Tibial artery (tissue), 4 donors: ENCODE results near the gene SIK2.

Source experiments
- DNase-seq, 2 donors: peaks; one replicate each; pipeline ENCODE4 v3.0.0-alpha.2; 2019
- H3K27ac ChIP-seq, 2 donors: fragments of 200-600 bp; sonication (generic) in 1 of 2; 1 replicate in 1 of 2; 2 replicates in 1 of 2; pipeline ENCODE4 v1.5.1; 2018 to 2019; ENCODE audit warnings: mild to moderate bottlenecking in 1 of 2
- H3K27me3 ChIP-seq, 2 donors: fragments of 200-600 bp; sonication (generic) in 1 of 2; one replicate each; pipeline versions ENCODE4 v1.5.1 to v1.6.0; 2016 to 2019
- H3K36me3 ChIP-seq, 3 donors: fragments of 200-600 bp; sonication (generic) in 2 of 3; one replicate each; pipeline ENCODE4 v1.5.1; 2016 to 2019; ENCODE audit warnings: mild to moderate bottlenecking in 2 of 3
- H3K4me1 ChIP-seq, 4 donors: fragments of 200-600 bp; sonication (generic) in 2 of 4; 1 replicate in 3 of 4; 2 replicates in 1 of 4; pipeline ENCODE4 v1.5.1; 2016 to 2019
- H3K4me3 ChIP-seq, 2 donors: fragments of 200-600 bp; sonication (generic) in 1 of 2; 1 replicate in 1 of 2; 2 replicates in 1 of 2; pipeline ENCODE4 v1.5.1; 2018 to 2019; ENCODE audit warnings: mild to moderate bottlenecking in 2 of 2
- H3K9me3 ChIP-seq, 3 donors: fragments of 200-600 bp; sonication (generic) in 1 of 3; one replicate each; pipeline ENCODE4 v1.5.1; 2016 to 2019
- CTCF ChIP-seq, 2 experiments: fragments of 200-600 bp in 1 of 2; fragments of 450-650 bp in 1 of 2; IDR thresholded peaks; one replicate each; pipeline ENCODE4 v1.5.1; 2017 to 2019; ENCODE audit warnings: antibody characterized with exemption in 2 of 2, mild to moderate bottlenecking in 1 of 2, moderate library complexity in 1 of 2
- intact Hi-C: fragments of 100-400 bp; cut with DNase I; formaldehyde crosslinking; loops from one replicate; pipeline ENCODE4 v1.15.0; 2023; ENCODE audit warnings: low total_unique reads

The SIK2 gene

GRCh38 chr11:111573821-111574249 is 28.4 kb upstream of the SIK2 start:
- Histone ChIP-seq H3K27ac (peak overlapping the region; percentile 47 to 67), H3K27me3 (no peaks in the 10 kb centered on the region), H3K9me3 (no peaks in the 10 kb centered on the region), H3K4me1 (peaks cover 0 to 39% (median 5%) of the 10 kb centered on the region in 4 donors), H3K36me3 (no peaks in the 10 kb centered on the region), H3K4me3 (peak overlapping the region; percentile 9 to 35)
- intact Hi-C loops = no loop called here
- TF ChIP-seq CTCF (IDR thresholded peaks at IDR 0.05) = no peak
- DNase-seq = no peak

GRCh38 chr11:111574373-111575225 is 27.6 kb upstream of the SIK2 start:
- intact Hi-C loops = no loop called here
- Histone ChIP-seq H3K9me3 (no peaks in the 10 kb centered on the region), H3K4me1 (peaks cover 0 to 37% (median 5%) of the 10 kb centered on the region in 4 donors), H3K27me3 (no peaks in the 10 kb centered on the region), H3K4me3 (peak overlapping the region; percentile 9 to 35), H3K36me3 (no peaks in the 10 kb centered on the region), H3K27ac (peak overlapping the region; percentile 47 to 67)
- no peak for DNase-seq
- TF ChIP-seq CTCF (IDR thresholded peaks at IDR 0.05) = no peak

- intact Hi-C loops = no loop called here
- Histone ChIP-seq H3K27ac (no peak overlapping the region), H3K27me3 (no peaks in the 10 kb centered on the region), H3K4me3 (no peak overlapping the region), H3K36me3 (no peaks in the 10 kb centered on the region), H3K4me1 (peaks cover 0 to 29% (median 5%) of the 10 kb centered on the region in 4 donors), H3K9me3 (no peaks in the 10 kb centered on the region)
- TF ChIP-seq CTCF (IDR thresholded peaks at IDR 0.05) = no peak
- DNase-seq = no peak
Observed at GRCh38 chr11:111575740-111576139, 26.5 kb upstream of the SIK2 start.

DNA sequence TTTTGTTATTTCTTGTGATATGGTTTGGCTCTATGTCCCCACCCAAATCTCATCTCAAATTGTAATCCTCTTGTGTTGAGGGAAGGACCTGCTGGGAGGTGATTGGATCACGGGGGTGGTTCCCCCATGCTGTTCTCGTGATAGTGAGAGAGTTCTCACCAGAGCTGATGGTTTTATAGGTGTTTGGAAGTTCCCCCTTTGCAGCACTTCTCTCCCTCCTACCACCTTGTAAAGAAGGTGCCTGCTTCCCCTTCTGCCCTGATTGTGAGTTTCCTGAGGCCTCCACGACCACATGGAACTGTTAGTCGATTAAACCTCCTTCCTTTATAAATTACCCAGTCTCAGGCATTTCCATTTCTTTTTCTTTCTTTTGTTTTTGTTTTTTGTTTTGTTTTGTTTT is 24.4 kb upstream of the SIK2 start:
- Histone ChIP-seq H3K27me3 (no peaks in the 10 kb centered on the region), H3K4me3 (no peak overlapping the region), H3K4me1 (peaks cover 0 to 23% (median 6%) of the 10 kb centered on the region in 4 donors), H3K36me3 (no peaks in the 10 kb centered on the region), H3K9me3 (no peaks in the 10 kb centered on the region), H3K27ac (no peak overlapping the region)
- intact Hi-C loops = no loop called here
- no peak for DNase-seq
- no peak for TF ChIP-seq CTCF (IDR thresholded peaks at IDR 0.05)

DNA sequence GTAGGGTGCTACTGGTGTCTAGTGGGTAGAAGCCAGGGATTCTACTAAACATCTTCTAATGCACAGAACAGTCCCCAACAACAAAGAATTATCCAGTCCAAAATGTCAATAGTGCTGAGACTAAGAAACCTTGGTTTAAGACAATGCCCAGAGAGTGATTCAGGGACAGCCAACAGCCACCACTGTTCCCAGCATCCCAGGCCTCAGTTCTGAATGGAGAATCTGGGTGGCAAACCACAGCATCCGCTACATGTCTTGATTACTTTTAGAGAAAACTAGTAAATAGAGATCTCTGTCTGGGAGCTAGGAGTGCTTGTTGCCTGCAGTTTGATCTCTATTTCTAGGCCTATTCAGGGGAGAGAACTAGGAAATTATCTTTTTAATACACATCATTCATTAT is 20.9 kb upstream of the SIK2 start:
- no peaks in the 10 kb centered on the region for H3K9me3 ChIP-seq
- intact Hi-C loops = loop anchor here (5.0 kb wide), 1 partner anchor 196 kb away; no protein-coding TSS in a partner anchor
- no peak for DNase-seq
- no peaks in the 10 kb centered on the region for H3K27me3 ChIP-seq
- peaks cover 0 to 4% (median 0%) of the 10 kb centered on the region in 4 donors for H3K4me1 ChIP-seq
- H3K36me3 ChIP-seq = no peaks in the 10 kb centered on the region
- TF ChIP-seq CTCF (IDR thresholded peaks at IDR 0.05) = no peak
- no peak overlapping the region for H3K4me3 ChIP-seq
- H3K27ac ChIP-seq = no peak overlapping the region
